Breast epithelium (tissue), 3 donors: Measurements from ENCODE around the gene PRH1.

ENCODE experiments used
- POLR2A ChIP-seq: fragments of 450-650 bp; IDR thresholded peaks from one replicate; pipeline ENCODE4 v1.6.1; 2016; ENCODE audit warnings: antibody characterized with exemption, mild to moderate bottlenecking, moderate library complexity
- POLR2AphosphoS5 ChIP-seq, 3 donors: sonication (generic); formaldehyde crosslinking; IDR thresholded peaks; one replicate each; pipeline ENCODE4 v1.6.1; 2017; ENCODE audit warnings: antibody characterized with exemption in 3 of 3
- TF ChIP-seq, protein P1 (sequence below), 3 donors: fragments of 450-650 bp; IDR thresholded peaks; one replicate each; pipeline ENCODE4 v1.5.1; 2016 to 2017; ENCODE audit warnings: antibody characterized with exemption in 3 of 3, mild to moderate bottlenecking in 3 of 3, moderate library complexity in 3 of 3

DNA sequence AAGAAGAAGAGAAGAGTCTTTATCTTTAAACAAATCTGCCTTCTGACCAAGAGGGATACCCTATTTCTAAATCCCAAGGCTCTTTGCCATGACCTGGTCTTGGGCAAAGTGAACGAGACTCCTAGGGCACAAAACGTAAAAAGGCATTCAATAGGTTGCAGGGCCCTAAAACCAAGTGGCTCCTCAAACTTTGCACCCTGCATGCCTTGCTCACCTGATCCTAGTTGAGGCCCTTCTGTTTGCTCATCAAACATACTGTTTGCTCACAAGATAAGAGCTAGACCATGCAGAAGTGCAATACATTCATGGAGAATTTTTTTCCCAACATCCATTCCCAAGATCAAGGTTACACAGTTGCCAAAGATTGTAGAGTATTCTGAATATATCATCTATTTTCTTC, 7.9 kb upstream of the PRH1 start:
- TF ChIP-seq POLR2AphosphoS5 (IDR thresholded peaks at IDR 0.05) (no peak), POLR2A (no peak)
- TF ChIP-seq, protein P1, sequence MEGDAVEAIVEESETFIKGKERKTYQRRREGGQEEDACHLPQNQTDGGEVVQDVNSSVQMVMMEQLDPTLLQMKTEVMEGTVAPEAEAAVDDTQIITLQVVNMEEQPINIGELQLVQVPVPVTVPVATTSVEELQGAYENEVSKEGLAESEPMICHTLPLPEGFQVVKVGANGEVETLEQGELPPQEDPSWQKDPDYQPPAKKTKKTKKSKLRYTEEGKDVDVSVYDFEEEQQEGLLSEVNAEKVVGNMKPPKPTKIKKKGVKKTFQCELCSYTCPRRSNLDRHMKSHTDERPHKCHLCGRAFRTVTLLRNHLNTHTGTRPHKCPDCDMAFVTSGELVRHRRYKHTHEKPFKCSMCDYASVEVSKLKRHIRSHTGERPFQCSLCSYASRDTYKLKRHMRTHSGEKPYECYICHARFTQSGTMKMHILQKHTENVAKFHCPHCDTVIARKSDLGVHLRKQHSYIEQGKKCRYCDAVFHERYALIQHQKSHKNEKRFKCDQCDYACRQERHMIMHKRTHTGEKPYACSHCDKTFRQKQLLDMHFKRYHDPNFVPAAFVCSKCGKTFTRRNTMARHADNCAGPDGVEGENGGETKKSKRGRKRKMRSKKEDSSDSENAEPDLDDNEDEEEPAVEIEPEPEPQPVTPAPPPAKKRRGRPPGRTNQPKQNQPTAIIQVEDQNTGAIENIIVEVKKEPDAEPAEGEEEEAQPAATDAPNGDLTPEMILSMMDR (IDR thresholded peaks at IDR 0.05), result no peak
